SU-DHL-6 (cell line): ENCODE results near the gene OPN1MW2.
"Not testable (repeated sequence)": the region's sequence is repeated elsewhere in the genome, so short reads cannot be mapped to it uniquely, and the experiment has no call there.

Experiments
- EZH2phosphoT487 ChIP-seq: fragments of 200-600 bp; sonication (generic), shearing (Covaris generic); conservative IDR thresholded peaks from 2 replicates; pipeline ENCODE4 v1.6.1; 2018; ENCODE audit warnings: mild to moderate bottlenecking, antibody characterized with exemption, low read length, moderate library complexity, mixed read lengths
- TF ChIP-seq, protein P1 (sequence below): fragments of 200-600 bp; sonication (generic); IDR thresholded peaks from one replicate; pipeline ENCODE4 v1.5.1; 2017; ENCODE audit warnings: antibody characterized with exemption, mild to moderate bottlenecking, low read length, moderate library complexity; ENCODE audit not compliant: insufficient read depth, poor library complexity, severe bottlenecking

DNA sequence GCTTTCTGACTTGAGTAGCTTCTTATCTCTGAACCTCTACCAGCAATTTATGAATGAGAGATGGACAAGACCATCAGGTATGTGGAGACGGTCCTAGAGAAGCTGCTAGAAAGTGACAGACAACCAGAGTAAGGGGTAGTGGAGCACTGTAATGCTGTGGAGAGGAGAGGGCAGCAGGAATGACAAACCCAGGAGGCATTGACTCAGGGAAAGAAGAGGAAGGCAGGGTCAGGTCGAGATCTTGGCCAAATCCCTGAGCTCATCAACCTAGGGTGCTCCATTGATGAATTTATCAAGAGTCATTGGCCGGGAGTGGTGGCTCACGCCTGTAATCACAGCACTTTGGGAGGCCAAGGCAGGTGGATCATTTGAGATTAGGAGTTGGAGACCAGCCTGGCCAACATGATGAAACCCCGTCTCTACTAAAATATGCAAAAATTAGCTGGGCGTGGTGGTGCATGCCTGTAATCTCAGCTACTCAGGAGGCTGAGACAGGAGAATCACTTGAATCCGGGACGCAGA lies 20.5 kb downstream of the OPN1MW2 start:
- TF ChIP-seq, protein P1, sequence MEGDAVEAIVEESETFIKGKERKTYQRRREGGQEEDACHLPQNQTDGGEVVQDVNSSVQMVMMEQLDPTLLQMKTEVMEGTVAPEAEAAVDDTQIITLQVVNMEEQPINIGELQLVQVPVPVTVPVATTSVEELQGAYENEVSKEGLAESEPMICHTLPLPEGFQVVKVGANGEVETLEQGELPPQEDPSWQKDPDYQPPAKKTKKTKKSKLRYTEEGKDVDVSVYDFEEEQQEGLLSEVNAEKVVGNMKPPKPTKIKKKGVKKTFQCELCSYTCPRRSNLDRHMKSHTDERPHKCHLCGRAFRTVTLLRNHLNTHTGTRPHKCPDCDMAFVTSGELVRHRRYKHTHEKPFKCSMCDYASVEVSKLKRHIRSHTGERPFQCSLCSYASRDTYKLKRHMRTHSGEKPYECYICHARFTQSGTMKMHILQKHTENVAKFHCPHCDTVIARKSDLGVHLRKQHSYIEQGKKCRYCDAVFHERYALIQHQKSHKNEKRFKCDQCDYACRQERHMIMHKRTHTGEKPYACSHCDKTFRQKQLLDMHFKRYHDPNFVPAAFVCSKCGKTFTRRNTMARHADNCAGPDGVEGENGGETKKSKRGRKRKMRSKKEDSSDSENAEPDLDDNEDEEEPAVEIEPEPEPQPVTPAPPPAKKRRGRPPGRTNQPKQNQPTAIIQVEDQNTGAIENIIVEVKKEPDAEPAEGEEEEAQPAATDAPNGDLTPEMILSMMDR: not testable (repeated sequence)
- TF ChIP-seq EZH2phosphoT487: not testable (repeated sequence)
